Skeletal muscle cell (primary cell): ENCODE data around the gene COL11A1.
"Not testable (repeated sequence)": the region's sequence is repeated elsewhere in the genome, so short reads cannot be mapped to it uniquely, and the experiment has no call there.

ENCODE experiments used
- DNase-seq: peaks from one replicate; pipeline ENCODE4 v3.0.0-alpha.2; 2010; ENCODE audit warnings: low read depth
- H3K4me3 ChIP-seq: 2 replicates; pipeline ENCODE4 v1.5.1; 2011; ENCODE audit warnings: low read depth, mild to moderate bottlenecking, control low read depth, low read length, moderate library complexity

COL11A1 gene

DNA sequence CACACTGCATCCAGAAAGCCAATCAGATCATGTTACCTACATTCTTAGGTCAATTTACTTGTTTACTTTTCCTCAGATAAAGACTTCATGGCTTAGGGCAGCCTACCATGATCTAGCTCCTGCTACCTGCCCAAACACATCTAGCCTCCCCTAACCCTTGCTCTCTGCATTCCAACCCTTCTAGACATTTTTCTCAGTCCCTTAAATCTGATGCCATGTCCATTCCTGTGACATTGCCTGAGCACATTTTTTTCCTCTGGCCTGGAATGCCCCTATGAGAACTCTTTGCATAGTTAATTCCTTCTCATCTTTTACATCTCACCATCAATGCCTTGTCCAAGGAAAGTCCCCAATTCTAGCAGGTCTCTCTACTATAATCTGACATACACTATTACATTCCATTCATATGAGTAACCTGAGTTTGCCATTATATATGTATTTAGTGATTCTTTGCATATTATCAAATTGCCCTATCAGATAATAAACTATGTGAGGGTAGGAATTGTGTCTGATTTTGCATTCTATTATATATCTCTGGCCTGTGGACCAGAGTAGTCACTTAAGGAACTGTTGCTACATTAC is 166.9 kb downstream of the COL11A1 start:
- DNase-seq: no peak
- no peak overlapping the region for H3K4me3 ChIP-seq

- H3K4me3 ChIP-seq: no peak overlapping the region
Measured at GRCh38 chr1:102937401-102937800, 170.9 kb downstream of the COL11A1 start.

DNA sequence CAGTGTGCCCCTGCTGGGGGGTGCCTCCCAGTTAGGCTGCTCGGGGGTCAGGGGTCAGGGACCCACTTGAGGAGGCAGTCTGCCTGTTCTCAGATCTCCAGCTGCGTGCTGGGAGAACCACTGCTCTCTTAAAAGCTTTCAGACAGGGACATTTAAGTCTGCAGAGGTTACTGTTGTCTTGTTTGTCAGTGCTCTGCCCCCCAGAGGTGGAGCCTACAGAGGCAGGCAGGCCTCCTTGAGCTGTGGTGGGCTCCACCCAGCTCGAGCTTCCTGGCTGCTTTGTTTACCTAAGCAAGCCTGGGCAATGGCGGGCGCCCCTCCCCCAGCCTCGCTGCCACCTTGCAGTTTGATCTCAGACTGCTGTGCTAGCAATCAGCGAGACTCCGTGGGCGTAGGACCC is 175.0 kb downstream of the COL11A1 start:
- not testable (repeated sequence) for H3K4me3 ChIP-seq, DNase-seq

More at GRCh38 chr1:102937401-102937800, 170.9 kb downstream of the COL11A1 start:
- no peak for DNase-seq

DNA sequence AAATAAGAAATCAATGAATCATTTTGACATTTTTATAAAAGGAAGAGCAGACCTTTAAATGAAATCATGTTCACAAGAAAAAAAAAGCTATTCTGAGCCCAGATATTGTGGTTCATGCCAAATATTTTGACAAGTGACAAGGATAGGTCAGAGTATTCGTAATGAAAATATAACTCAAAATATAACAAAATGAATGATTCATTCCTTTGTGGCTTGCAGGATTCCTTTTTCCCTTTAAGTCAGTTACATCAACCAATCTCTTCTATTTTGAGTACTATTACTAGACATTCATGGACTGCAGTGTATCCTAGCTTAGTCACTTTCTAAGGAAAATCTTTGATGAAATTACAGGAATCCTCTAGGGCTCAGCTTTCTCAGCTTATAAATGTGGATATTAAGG is 188.7 kb downstream of the COL11A1 start:
- no peak for DNase-seq
- no peak overlapping the region for H3K4me3 ChIP-seq

GRCh38 chr1:102901996-102902395 is 206.3 kb downstream of the COL11A1 start:
- DNase-seq: no peak
- no peak overlapping the region for H3K4me3 ChIP-seq

GRCh38 chr1:102899935-102900334 is 208.4 kb downstream of the COL11A1 start:
- no peak overlapping the region for H3K4me3 ChIP-seq

DNA sequence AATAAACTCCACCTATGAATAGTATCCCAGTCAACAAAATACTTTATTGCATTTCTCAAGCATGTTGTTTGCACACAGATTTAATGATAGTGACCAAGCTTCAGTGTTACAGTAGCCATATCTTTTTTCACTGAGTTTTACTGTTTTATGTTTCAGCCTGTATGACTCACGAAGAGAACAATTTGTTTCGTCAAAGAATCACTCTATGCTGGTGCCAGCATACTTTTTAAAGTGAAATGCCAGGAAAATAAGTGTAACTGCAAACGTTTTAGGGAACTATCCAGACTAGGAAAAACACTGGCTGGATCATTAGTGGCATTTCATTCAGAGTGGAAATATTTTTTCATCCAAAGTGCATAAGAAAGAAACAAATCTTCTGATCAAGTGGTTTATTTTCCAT is 210.8 kb downstream of the COL11A1 start:
- peak; percentile 47 for DNase-seq
- H3K4me3 ChIP-seq: no peak overlapping the region

More at GRCh38 chr1:102899935-102900334, 208.4 kb downstream of the COL11A1 start:
- DNase-seq: no peak

DNA sequence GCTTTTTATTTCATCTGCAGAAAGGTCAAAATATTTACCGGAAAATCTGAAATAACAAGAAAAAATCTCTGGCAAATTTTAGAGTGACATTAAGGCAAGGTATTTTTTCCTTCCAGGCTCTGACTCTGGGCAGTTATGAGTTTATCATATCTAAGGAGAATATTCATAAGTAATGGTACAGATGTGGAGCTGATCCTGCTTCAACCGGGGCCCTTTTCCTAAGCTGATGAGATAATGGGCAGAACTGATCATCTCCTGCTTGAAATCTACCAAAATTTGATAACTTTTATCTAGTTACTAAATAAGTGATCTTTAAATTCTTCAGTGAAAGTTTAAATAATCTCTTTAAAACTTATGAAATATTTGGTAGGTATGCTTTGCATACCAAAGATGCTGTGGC is 211.6 kb downstream of the COL11A1 start:
- H3K4me3 ChIP-seq: no peak overlapping the region
- DNase-seq: no peak

- DNase-seq: no peak
- no peak overlapping the region for H3K4me3 ChIP-seq
Measured at GRCh38 chr1:102896286-102896685, 212.0 kb downstream of the COL11A1 start.

DNA sequence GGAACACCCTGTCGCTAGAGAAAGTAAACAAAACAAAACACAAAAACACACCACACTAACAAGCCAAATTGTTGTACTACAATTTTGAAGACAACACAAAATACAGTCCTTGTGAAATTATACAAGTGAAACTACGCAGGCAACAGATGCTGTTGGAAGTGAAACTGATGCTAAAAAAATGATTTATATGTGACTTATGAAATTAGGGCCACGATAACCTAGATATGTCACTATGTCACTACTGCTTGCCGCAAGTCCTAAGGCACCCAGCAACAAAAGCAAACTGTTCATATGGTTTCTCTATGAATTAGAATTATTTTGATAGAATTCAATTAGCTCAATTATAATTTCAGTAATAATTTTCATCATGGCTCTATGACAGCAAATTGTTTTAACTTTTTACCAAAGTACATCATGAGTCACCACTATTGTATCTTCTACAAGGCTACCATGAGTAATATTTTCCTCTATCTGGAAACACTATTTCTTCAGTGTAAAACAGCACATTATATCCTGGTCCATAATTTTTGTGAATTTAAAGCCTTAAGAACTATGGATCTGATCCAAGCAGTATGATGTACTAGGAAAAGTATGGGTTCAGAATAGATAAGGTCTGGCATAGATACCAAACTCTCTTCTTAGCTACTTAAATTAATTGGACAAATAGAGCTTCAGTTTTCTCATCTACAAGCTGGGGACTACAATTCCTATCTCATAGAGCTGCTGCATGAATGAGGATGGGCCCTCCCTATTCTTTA is 216.3 kb downstream of the COL11A1 start:
- H3K4me3 ChIP-seq: no peak overlapping the region
- peak; percentile 51 for DNase-seq

DNA sequence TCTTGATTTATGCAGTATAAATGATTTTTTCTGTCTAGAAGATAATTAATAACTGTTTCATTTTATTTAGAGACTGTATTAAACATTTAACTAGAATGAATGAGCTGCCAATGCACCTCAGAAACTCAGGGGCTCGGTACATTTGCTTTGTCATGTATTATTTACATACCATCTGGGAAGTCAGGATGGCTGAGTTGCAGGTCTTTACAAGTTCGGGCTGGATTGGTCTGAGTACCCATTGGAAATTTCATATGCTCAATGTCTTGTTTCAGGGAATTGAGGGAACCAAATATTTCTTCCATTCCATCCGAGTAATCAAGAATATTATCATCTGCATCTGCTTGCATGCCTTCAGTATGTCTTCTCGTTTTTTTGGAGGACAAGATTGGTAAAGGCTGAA is 221.7 kb downstream of the COL11A1 start:
- H3K4me3 ChIP-seq: no peak overlapping the region

GRCh38 chr1:102884238-102884637 is 224.1 kb downstream of the COL11A1 start:
- no peak for DNase-seq
- H3K4me3 ChIP-seq: no peak overlapping the region

More for the DNA sequence above, 221.7 kb downstream of the COL11A1 start:
- DNase-seq: no peak

DNA sequence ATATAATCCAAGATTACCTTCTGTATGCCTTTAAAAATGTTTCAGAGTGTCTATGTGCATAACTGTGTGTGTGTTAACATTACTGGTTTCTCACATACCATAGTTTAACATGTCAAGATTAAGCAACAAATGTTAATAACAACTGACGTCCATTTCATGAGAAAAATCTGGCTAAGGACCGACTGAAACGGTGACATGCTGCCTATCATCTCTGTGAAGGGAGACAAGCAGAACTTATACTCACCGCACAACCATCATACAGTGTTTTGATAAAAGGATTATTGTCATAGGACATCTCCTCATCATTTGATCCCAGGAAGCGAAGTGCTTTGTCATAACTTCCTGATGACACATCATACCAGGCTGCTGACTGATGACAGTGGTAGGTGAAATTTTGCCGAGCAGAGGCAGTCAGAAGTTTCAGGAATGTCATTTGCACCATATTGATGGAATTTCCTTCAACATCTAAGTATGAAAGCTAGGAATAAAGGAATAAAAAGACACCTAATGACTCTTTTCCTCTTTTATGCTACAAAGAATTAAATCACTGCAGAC is 228.8 kb downstream of the COL11A1 start:
- DNase-seq: peak; percentile 68
- no peak overlapping the region for H3K4me3 ChIP-seq

DNA sequence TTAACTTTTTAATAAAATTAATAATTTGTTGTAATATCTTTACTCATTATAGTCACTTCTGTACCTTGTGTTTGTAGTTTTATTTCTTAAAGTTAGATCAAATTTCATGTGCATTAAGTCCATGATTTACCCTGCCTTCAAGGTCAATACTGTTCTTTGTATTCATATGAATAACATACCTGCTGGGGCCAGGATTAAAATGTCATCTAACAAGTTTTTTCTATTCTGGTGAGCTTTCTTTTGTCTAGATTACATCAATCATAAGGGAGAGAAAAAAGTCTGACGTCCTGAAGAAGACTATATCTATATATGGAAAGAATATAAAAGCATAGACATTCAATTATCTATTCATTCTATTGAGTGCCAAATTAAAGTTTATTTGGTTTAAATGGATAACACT is 232.6 kb downstream of the COL11A1 start:
- DNase-seq: no peak

GRCh38 chr1:102872526-102872925 is 235.8 kb downstream of the COL11A1 start:
- H3K4me3 ChIP-seq: no peak overlapping the region
- DNase-seq: no peak

More for the DNA sequence above, 232.6 kb downstream of the COL11A1 start:
- no peak overlapping the region for H3K4me3 ChIP-seq

GRCh38 chr1:102872097-102872496 is 236.2 kb downstream of the COL11A1 start:
- DNase-seq: no peak
- H3K4me3 ChIP-seq: no peak overlapping the region

DNA sequence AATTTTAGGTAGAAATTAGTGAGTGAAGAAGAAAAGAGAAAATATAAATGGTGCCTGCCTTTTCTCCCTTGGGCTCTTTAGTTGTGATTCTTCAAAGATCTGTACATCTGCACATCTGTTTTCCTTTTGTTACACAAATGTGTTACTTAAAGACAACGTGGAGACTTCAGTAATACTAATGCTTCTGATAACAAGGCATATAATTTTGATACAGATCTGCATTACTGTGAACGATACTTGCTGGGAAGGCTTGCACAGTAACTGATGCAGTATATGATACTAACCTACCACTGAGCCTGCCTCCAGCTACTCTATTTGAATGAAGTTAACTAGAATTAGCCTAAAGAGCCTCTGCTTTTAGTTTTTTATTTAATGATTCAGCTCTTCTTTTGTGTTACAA is 244.6 kb downstream of the COL11A1 start:
- no peak overlapping the region for H3K4me3 ChIP-seq

DNA sequence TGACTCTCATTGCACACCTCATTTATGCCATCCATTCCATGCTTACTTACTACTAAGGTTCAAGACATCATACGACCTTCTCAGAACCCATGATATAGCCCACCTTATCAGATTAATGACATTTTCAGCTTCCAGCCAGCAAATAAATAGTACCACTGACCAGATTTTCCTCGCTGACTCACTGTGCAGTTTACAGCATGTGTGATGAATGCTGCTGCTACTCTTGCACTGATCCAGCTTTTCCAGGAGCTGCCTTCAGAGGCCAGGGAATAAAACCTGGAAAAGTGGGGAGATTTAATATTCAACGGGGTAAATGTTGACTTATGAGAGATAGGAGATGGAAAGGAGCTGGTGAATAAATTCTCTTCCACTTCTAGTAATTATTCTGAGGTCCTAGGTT is 247.1 kb downstream of the COL11A1 start:
- H3K4me3 ChIP-seq: no peak overlapping the region
- DNase-seq: no peak

More for the DNA sequence above, 244.6 kb downstream of the COL11A1 start:
- DNase-seq: no peak

GRCh38 chr1:102858695-102859094 is 249.6 kb downstream of the COL11A1 start:
- no peak overlapping the region for H3K4me3 ChIP-seq
- peak; percentile 48 for DNase-seq

DNA sequence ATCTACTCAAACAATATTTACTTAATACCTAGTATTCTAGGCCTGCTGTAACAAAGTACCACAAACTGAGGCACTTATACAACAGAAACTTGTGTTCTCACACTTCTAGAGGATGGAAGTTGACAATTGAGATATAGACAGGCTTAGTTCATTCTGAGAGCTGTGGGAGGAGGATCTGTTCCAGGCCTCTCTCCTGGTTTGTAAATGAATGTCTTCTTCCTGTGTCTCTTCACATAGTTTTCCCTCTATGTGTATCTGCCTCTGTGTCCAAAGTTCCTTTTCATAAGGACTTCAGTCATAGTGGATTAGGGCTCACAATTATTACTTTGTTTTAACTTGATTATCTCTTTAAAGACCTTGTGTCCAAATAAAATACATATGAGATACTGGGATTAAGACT is 251.1 kb downstream of the COL11A1 start:
- no peak for DNase-seq

DNA sequence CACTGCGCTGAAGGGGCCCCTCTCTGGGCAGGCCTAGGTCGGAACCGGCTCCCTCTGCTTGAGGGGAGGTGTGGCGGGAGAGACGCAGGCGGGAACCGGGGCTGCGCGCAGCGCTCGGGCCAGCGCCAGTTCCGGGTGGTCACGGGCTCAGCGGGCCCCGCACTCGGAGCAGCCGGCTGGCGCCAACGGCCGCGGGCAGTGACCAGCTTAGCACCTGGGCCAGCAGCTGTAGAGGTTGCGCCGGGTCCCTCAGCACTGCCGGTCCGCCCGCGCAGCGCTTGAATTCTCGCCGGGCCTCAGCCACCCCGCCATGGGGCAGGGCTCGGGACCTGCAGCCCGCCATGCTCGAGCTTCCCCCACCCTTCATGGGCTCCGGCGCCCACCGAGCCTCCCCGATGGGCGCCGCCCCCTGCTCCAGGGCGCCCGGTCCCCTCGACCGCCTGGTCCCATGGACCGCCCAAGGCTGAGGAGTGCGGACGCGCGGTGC is 254.6 kb downstream of the COL11A1 start:
- no peak overlapping the region for H3K4me3 ChIP-seq

More for the DNA sequence above, 251.1 kb downstream of the COL11A1 start:
- H3K4me3 ChIP-seq: no peak overlapping the region

More for the DNA sequence above, 254.6 kb downstream of the COL11A1 start:
- DNase-seq: no peak
